HG03025 (cell line): Measurements from ENCODE around the gene GPR183.
A peak's percentile ranks its signal among the peaks of the same experiment; 100 is the strongest.

Source experiments
- ATAC-seq: cut with Tn5 transposase; IDR thresholded peaks from one replicate; pipeline ENCODE4 v1.9.1; 2021; ENCODE audit warnings: mild to moderate bottlenecking, moderate library complexity; ENCODE audit not compliant: unreplicated experiment, low FRiP score

The GPR183 gene, protein sequence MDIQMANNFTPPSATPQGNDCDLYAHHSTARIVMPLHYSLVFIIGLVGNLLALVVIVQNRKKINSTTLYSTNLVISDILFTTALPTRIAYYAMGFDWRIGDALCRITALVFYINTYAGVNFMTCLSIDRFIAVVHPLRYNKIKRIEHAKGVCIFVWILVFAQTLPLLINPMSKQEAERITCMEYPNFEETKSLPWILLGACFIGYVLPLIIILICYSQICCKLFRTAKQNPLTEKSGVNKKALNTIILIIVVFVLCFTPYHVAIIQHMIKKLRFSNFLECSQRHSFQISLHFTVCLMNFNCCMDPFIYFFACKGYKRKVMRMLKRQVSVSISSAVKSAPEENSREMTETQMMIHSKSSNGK

DNA sequence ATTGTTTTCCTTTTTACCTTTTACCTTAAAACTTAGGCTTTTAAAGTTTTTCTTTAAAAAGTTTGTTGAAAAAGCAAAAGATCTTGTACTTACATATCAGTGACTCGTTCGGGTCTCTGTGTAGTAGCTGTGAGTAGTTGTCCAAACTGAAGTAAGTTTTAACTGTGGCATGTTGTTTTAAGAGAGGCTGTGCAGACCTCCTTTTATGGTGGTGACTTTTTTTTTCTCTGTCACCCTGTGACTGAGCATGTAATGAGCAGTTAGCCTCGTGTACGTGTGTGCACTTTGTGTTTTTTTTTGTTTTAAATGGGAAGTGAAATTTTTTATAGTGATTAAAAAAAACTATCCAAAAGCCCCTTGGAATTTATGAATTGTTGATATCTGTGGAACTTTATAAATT lies at the start of gene GPR183:
Gene GPR183, minus strand, starts transcription at position 153 of the 400 bp plus-strand sequence. CDS start 11,254 bp downstream, outside the sequence.
- ATAC-seq, result peak; percentile 51

DNA sequence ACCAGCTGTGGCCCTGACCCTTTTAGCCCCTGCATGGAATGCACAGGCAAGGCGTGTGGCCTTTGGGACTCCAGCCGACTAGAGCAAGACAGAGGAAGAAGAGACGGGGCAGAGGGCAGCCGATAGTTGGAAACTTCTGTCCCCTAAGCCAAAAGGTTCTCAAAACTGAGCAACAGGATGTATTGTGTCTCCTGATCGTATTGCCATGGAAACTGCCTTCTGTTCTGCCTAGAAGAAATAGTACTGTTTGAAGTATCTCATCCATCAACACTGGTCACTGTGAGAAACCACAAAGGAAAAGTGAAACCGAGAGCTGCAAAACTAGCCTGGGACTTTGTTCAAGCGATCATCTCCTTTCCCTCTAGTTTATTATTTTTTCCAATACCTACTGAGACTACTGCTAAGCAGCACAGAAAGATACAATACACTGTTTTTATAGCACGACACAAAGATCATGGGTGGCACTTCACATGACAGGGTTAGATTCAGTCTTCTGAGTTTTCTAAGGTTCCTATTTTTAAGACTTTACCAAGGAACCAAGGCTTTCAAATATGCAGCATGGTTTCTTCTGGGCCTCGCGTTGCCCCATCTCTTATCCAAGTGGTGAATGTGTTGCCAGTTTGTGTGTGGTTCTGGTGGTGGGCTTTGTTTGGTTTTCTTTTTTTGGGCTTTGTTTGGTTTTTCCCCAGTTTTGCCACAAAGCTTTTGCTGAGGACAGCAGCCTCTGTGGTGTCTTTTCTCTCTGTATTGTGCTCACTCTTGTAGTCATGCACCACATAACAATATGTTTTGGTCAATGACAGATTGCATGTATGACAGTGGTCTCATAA lies 49.3 kb upstream of the GPR183 start:
- peak; percentile 52 for ATAC-seq

DNA sequence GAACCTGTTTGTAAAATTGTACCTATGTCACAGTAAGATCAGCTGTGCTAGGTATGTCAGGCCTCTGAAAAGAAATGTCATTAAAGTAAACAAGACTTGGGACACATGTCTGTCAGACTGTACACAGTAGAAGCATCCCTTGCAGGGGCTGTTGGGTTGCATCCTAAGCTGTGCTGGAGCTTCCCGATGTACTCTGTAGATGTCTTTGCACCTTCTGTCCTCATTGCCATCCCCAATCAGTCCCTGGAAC lies 48.7 kb upstream of the GPR183 start:
- no peak for ATAC-seq

DNA sequence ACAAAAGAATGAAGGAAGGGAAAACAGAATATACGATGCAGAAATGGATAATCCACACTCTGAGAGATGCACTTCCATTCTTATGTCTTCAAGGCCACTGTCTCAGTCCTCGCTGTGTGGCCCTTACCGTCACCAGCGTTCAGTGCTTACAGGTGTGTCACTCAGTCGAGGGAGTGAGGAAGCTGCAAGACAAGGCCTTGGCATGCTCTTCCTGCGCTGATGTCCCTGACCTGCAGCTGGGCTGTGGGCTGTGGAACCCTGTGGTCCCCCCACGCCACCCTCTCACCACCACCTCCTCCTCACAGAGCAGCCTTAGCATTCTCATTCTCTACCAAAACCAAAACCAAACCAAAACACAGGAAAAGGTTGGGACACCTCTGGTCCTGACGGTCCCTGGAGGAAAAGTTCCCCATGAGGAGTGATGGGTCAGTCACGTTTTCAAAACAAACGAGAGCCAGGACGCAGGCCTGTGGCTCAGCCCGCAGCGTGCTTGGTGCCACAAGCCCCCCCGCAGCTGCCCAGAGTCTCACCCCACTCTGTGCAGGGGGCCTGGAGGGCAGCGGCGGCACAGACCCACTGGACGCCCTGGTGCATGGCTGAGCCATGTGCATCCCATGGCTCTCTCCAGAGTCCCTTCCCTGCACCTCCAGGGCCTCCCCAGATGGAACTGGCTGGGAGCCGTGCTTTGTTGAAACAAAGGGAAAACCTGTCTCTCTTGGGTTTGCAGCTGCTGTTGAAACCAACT lies 48.2 kb upstream of the GPR183 start:
- ATAC-seq, result no peak

DNA sequence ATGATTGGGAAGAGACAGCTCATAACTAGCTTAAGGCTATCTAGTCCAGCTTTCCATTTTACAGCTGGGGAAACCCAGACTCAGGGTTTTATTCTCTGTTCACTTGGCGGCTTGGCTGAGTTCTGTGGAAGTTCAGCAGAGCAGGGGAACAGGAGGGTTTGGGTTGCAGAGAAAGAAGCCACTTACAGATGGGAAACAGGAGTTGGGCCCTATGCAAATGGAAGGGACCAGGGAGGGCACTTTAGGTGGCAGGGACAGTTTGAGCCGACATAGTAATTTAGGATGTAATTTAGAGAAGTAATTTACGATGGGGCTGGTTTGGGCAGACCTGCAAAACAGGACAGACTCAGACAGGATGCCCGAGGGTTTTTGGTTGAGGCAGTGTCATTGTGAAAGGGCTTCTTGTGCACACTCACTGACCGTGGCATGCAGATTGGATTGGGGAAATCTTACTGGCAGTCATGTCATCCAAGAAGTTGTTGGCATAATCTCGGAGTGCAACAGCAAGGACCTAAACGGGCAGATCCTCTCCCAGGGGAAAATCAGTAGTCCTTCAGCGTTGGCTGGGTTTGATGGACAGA lies 47.3 kb upstream of the GPR183 start:
- ATAC-seq, result no peak

DNA sequence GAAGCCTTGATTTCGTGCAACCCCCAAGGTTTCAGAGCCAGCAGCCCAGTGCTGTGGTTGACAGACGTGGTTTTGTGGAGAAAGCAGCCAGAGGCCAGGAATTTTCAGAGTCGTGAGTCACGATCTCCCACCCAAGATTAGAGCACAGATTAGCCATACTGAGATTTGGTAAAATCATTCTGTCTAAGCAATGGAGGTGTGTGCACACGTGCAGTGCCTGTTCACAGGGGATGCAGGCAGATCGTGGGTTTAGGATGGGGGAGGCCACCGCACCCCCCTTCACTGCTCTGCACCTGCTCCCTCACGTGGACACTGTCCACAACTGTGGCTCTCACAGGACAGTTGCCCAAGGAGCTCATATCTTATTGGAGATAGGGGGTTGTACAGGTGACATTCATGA lies 46.6 kb upstream of the GPR183 start:
- ATAC-seq, result no peak

DNA sequence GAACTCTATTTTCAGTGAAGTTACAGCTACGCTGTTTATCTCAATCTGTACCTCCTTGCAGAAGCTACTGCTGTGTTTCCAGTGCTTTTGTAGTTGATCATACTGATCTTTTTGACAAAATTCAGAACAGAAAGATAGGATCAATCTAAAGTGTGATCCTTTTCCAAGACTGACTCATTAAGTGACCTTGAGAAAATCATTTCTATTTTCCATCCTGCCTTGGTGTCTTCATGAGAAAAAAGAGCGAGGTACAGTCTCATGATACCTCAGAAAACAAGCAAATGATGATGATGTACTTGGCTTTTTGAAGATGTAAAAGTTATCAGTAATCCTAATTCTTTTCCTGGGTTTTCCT lies 46.0 kb upstream of the GPR183 start:
- no peak for ATAC-seq

DNA sequence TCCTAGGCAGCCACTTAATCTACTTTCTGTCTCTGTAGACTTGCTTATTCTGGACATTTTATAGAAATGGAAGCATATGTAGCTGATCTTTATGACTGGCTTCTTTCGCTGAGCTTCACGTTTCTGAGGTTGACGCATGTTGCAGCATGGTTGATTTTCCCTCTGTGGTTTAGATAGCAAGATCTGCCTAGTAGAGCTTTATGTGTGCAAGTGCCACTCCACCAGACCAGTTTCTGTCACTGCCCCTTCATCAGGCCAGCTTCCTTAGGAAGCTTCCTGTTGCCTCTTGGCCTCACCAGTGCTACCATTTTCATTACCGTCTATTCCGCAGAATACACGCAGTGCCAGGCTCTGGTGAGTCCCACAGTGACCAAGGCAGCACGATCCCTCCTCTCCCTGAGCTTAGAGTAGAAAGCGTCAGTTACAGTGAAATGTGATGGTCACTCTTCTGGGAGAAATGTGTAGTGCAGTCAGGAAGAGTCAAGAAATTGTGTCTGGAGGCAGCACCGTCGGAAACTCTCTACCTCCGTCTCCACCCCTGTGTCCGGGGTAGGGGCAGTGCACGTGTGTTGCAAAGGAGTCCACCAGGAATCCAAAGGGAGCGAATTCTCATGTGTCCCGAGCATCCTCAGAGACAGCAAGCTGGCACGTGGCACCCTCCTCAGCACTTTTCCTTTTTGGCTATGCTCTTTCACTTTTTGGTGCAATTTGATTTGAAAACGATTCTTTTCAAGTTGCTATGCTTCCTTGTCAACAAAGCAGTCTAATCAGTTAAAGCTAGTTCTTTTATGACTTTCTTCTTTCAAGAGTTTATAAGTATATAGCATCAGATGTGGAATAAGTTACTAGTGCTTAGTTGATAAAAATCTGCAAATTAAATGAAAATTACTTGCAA lies 45.4 kb upstream of the GPR183 start:
- ATAC-seq, result no peak

DNA sequence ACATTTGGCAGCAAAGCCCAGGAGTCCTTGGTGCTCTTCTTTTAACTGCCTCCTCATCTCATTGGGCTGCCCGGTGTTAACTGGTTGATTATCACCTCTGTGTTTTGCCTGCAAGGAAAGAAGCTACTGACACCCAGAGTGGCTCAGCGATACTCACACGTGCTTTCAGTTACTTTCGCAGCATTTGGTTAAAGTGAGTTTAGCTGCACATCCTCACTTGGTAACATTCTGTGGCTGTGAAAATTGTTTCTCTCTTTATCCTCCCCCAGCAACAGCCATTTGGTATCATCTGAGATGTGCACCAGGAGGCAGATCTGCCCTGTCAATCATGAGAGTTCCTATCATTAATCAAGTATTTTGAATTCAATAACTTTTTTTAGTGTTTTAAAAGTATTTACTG lies 44.6 kb upstream of the GPR183 start:
- ATAC-seq, result no peak

DNA sequence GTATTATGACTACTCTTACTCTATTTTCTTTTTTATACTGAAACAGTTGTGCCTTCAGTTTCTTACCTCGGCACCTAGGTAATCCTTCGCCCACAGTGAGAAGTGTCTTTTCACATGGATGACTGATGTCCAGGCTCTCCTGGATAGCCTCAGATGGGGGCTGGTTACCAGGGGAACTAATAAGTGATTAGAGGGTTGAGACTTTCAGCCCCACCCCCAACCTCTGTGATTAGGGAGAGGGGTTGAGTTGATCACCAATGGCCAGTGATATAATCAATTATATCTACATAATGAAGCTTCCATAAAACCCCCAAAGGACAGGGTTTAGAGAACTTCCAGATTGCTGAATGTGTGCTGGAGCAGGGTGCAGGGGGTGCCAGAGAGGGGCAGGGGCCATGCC lies 43.0 kb upstream of the GPR183 start:
- ATAC-seq, result no peak

DNA sequence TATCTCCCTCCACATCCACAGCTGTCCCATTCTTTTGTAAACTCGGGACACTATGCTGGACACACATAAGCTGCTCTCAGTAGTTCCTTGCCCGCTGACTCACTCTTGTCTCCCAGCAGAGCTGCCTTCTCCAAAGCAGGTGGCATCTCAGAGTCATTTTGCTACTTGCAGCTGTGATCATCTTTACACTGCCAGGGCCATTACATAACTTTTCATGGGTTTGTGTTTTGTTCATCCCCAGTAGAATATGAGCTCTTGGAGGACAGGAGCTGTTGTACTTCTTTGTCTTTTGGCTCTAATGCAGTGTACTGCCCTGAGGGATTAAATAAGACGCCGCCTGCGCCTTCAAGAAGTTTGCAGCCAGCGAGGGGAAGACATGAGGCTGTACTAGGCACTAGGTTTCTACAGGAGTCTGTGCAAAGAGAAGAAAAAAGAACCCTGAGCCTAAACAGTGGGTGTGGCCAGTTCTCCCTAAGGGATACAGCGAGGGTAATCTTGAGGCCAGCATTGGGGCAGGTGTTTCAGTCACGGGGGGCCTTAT lies 40.8 kb upstream of the GPR183 start:
- ATAC-seq, result peak; percentile 45

DNA sequence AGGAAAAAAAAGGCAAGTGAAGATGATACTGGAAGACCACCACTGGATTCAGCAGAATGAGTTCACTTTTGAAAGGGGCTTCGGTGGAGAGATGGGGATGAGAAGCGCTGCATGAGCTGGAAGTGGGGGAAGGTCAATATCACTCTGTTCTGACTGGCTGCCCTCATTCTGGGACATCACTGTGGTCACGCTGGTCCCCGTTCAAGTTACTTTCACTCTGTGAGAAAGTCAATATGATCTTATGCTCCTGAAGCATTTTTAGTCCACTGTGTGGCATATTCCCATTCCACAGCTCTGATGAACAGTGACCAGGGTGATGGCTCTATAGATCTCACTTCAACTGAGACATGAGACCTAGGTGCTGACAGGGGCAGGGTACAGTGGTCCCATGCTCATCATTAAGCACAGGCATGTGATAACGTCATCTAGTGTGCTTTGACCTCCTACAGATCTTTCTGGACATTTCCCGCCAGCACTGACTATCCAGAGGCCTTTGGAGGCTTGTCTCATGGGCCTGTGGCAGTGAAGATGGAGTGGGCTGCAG lies 40.2 kb upstream of the GPR183 start:
- no peak for ATAC-seq

DNA sequence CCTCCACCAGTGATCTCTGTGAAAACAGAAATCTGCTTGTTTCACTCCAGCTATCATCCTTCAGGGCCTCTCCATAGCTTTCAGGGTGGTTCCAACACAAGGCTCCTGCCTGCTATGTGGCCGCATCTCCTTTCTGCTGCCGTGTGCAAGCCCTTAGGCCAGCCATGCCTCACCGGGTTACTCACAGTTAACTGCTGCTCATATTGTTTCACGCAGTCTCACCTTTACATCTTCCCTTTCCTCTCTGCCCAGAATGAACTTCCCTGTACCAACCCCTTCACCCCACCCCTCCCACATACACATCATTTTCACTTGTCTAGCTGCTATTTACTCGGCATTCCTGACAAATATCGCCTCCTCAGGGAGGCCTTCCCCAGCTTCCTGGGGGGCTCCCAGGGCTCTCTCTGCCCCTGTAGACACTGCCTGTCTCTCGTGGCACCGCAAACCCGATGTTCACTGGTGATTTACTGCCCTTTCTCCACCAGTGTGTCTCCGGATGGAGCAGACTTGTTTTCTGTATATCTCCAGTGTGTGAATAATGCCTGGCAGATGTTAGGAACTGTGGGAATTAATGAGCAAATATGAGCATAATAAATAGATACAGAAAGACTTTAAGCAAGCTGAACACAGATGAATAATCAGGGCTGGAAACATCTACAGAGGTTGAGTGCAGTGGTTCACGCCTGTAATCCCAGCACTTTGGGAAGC lies 39.3 kb upstream of the GPR183 start:
- ATAC-seq, result no peak

DNA sequence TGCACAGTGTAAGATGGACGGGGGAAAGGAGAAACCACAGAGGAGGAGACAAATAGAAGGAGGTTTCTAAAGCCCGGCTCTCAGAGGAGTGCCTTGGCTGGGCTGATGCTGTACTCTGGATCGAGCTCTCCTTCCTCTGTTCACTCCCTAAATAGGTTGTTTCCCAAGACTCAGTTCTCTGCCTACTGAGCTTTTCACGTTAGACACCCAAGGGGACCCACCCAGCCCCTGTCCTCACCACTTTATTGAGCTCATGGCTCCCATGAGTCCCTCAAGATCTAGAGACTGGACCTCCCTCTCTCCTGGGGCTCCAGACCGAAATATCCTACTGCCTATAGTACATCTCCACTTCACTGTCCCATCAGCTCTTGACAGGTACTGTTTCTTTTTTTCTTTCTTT lies 38.1 kb upstream of the GPR183 start:
- no peak for ATAC-seq

DNA sequence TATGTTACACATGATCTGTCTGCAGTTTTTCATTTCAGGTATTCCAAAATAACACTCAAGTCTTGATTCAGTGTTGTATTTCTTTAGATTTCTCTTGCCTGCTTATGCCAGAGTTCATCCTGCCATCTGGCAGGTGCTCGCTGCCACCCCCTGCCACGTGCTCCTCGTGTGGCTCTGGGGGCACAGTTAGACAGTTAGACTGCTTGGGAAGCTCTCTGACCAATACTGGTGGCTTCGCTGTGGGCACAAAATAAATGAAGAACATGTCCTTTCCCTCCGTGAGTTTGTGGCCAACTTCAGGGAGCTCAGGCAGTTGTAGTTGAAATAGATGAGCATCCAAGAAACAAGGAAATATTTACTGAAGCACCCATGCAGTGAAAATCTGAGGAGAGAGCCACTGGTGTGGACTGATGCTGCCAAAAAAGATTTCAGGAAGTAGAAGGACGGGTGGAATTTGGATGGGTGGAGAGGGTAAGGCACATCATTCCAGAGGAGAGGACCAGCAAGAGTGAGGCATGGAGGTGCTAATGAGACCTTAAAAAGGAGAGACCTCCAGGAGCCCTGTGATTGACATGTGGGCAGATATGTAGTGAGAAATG lies 37.5 kb upstream of the GPR183 start:
- ATAC-seq, result no peak

DNA sequence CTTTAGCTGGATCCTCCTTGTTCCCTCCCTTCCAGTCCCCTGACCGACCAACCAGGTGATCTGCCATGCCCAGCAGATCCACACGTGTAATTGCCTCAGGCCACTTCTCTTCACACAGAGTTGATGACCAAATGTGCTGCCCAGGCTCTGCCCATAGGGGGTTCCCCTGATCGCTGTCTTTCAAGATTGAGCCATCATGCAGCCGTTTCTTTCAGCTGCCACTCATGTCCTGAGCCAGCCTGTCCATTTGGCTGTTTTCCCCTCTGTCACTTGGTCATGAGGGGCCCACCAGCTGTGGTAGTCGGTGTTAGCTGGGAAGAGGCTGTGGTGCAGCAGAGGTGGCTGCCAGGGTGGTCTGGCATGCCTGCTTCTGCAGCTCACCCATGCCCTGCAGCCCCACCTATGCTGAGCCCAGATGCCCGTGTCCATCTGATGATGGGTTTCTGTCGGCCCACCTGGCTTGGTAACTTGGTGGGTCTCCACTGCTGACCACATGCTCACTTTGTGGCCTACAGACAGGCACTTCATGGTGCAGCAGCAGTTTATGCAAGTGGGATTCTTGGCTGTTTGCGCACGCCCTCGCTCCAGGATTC lies 35.6 kb upstream of the GPR183 start:
- no peak for ATAC-seq

DNA sequence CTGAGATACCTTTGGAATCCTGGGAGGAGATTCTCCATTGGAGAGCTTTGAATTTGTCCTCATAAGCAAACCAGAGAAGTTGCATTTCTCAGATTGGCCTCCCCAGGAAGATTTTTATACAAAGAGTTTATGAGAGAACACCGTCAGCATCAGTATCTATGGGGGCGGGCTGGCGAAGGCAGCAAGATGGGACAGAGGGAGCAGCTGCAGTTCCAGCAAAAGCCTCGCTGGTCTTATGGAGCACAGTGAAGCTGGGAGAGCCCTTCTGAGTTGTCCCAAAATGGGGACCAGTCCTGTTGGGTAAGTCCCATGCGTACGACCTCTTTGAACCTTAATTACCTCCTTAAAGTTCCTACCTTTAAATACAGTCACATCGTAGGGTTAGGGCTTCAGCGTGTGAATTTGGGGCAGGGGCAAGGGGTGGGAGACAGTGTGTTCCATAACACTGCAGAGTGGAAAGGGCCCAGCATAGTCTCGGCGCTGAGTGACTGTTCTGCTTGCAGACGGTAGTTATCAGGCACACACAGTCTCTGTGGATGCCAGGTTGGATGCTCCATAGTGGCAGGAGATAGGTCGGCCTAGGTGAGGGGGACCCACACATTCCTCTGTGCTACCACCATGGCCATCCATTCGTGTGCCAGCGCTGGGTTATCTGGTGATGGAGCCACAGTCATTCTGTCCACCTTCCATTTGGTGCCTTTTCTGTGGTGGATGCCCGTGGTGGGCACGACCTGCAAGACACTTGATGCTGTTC lies 34.9 kb upstream of the GPR183 start:
- ATAC-seq, result no peak

DNA sequence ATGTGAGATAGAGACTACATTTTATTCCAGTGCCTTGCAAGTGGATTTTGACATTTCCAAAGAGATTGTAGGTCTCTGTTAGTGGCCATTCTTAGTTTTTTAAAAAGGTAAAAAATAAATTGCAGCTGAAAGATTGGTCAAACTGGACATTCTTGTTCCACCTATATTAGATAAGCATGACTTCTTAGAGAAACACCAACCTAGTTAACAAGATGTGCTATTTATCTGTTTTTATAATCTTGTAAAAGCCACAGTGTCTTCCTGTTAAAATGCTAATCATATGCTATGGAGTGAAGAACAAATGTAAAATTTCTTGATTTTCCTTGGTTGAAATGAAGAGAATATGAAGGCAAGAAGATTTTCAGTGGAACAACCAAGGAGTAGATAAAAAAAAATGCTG lies 33.4 kb upstream of the GPR183 start:
- no peak for ATAC-seq
